HG03097 (cell line): ENCODE results near the gene PRR20G.

Source experiments
- ATAC-seq: cut with Tn5 transposase; IDR thresholded peaks from one replicate; pipeline ENCODE4 v1.9.1; 2021; ENCODE audit not compliant: unreplicated experiment, low FRiP score

Gene PRR20G

GRCh38 chr3:127237835-127238234 is 50.0 kb downstream of the PRR20G start:
- ATAC-seq = no peak

DNA sequence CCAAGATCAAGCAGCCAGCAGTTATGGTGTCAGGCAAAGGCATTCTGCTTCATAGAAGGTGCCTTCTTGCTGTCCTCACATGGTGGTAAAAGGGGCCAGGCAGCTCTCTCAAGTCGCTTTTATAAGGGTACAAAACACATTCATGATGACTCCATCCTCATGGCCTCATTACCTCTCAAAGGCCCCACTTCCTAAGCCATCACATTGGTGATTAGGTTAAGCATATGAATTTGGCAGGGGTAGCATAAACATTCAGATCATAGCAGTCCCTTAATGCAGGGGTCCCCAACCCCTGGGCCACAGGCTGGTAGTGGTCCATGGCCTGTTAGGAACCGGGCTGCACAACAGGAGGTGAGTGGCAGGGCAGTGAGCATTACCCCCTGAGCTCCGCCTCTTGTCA is 52.1 kb downstream of the PRR20G start:
- ATAC-seq = no peak

- no peak for ATAC-seq
Measured at GRCh38 chr3:127234778-127235177, 53.1 kb downstream of the PRR20G start.
